GM23338 (cell line): Measurements from ENCODE around the gene FCER1G. TPM values are rescaled to one million over a fixed set of nuclear protein-coding genes. Genes with fewer than 3 reads are reported as not detected.

Experiments
- ATAC-seq: fragments of 200-7000 bp; cut with Tn5 transposase; 3 replicates; pipeline ENCODE4 v1.9.1; 2020
- DNase-seq: peaks from one replicate; pipeline ENCODE4 v3.0.0-alpha.2; 2015; ENCODE audit warnings: low spot score
- H2AFZ ChIP-seq: fragments of 200-600 bp; sonication (generic); 2 replicates; pipeline ENCODE4 v1.8.0; 2016; ENCODE audit warnings: antibody characterized with exemption, mild to moderate bottlenecking, moderate library complexity
- H3F3A ChIP-seq: fragments of 200-600 bp; sonication (generic); replicated peaks from 2 replicates; pipeline ENCODE4 v1.8.0; 2017; ENCODE audit warnings: antibody characterized with exemption, mixed run types, low read depth
- H3K27ac ChIP-seq: fragments of 200-600 bp; sonication (generic); 2 replicates; pipeline ENCODE4 v1.6.1; 2016; ENCODE audit warnings: low read depth
- H3K27me3 ChIP-seq: fragments of 200-600 bp; sonication (generic); 2 replicates; pipeline ENCODE4 v1.8.0; 2016; ENCODE audit warnings: mild to moderate bottlenecking, mixed run types, moderate library complexity; ENCODE audit not compliant: insufficient read depth
- H3K36me3 ChIP-seq: fragments of 200-600 bp; sonication (generic); 2 replicates; pipeline ENCODE4 v1.8.0; 2016; ENCODE audit warnings: mild to moderate bottlenecking; ENCODE audit not compliant: insufficient read depth
- H3K4me1 ChIP-seq: fragments of 200-600 bp; sonication (generic); 2 replicates; pipeline ENCODE4 v1.8.0; 2016; ENCODE audit warnings: mild to moderate bottlenecking, moderate library complexity; ENCODE audit not compliant: insufficient read depth
- H3K4me2 ChIP-seq: fragments of 200-600 bp; sonication (generic); 2 replicates; pipeline ENCODE4 v1.7.1; 2017; ENCODE audit warnings: mixed run types
- H3K4me3 ChIP-seq: fragments of 200-600 bp; sonication (generic); 2 replicates; pipeline ENCODE4 v1.6.1; 2016; ENCODE audit warnings: mixed run types
- H3K79me2 ChIP-seq: fragments of 200-600 bp; sonication (generic); replicated peaks from 2 replicates; pipeline ENCODE4 v1.8.0; 2017; ENCODE audit warnings: mild to moderate bottlenecking; ENCODE audit not compliant: insufficient read depth
- H3K9me2 ChIP-seq: fragments of 200-600 bp; sonication (generic); 2 replicates; pipeline ENCODE4 v1.8.0; 2017; ENCODE audit not compliant: insufficient read depth
- H4K20me1 ChIP-seq: fragments of 200-600 bp; sonication (generic); replicated peaks from 2 replicates; pipeline ENCODE4 v1.8.0; 2017; ENCODE audit warnings: mild to moderate bottlenecking; ENCODE audit not compliant: insufficient read depth
- H3K27ac Mint-ChIP-seq: 2 replicates; pipeline ENCODE4 v1.8.0; 2020; ENCODE audit warnings: inconsistent platforms, mild to moderate bottlenecking, moderate library complexity, mixed read lengths
- H3K27me3 Mint-ChIP-seq: 3 replicates; pipeline ENCODE4 v1.8.0; 2022; ENCODE audit warnings: low read depth, mild to moderate bottlenecking, moderate library complexity, mixed read lengths, inconsistent platforms; ENCODE audit not compliant: insufficient read depth, poor library complexity
- H3K36me3 Mint-ChIP-seq: 3 replicates; pipeline ENCODE4 v1.8.0; 2021; ENCODE audit warnings: low read depth, mild to moderate bottlenecking, inconsistent platforms, moderate library complexity, mixed read lengths
- H3K4me1 Mint-ChIP-seq: 3 replicates; pipeline ENCODE4 v1.8.0; 2020; ENCODE audit warnings: mild to moderate bottlenecking, inconsistent platforms, mixed read lengths
- H3K4me3 Mint-ChIP-seq: 3 replicates; pipeline ENCODE4 v1.8.0; 2021; ENCODE audit warnings: moderate library complexity, mild to moderate bottlenecking, inconsistent platforms, mixed read lengths
- H3K9me3 Mint-ChIP-seq: 3 replicates; pipeline ENCODE4 v1.8.0; 2020; ENCODE audit warnings: moderate library complexity, mild to moderate bottlenecking, inconsistent platforms, mixed read lengths
- CREB1 ChIP-seq: fragments of 250-450 bp; sonication (Bioruptor Pico); IDR thresholded peaks from 2 replicates; pipeline ENCODE4 v1.5.0; 2020; ENCODE audit warnings: low read depth, mild to moderate bottlenecking, moderate library complexity
- EZH2 ChIP-seq: fragments of 200-600 bp; sonication (generic); IDR thresholded peaks from one replicate; pipeline ENCODE4 v1.8.0; 2017; ENCODE audit warnings: antibody characterized with exemption, mild to moderate bottlenecking, low read depth; ENCODE audit not compliant: unreplicated experiment
- EZH2phosphoT487 ChIP-seq: fragments of 200-600 bp; sonication (generic); IDR thresholded peaks from one replicate; pipeline ENCODE4 v1.8.1; 2018; ENCODE audit warnings: antibody characterized with exemption; ENCODE audit not compliant: unreplicated experiment
- JUNB ChIP-seq: IDR thresholded peaks from one replicate; pipeline ENCODE4 v1.6.1; 2016; ENCODE audit warnings: antibody characterized with exemption; ENCODE audit not compliant: unreplicated experiment
- NANOG ChIP-seq: IDR thresholded peaks from 2 replicates; pipeline ENCODE4 v1.6.1; 2016; ENCODE audit warnings: antibody characterized with exemption, borderline replicate concordance
- POLR2AphosphoS5 ChIP-seq: IDR thresholded peaks from 2 replicates; pipeline ENCODE4 v1.6.1; 2016; ENCODE audit warnings: antibody characterized with exemption, low read depth
- STAT1 ChIP-seq: IDR thresholded peaks from one replicate; pipeline ENCODE4 v1.6.1; 2016; ENCODE audit warnings: antibody characterized with exemption; ENCODE audit not compliant: unreplicated experiment
- ZNF114 ChIP-seq: fragments of 250-450 bp; sonication (Bioruptor Pico); IDR thresholded peaks from 2 replicates; pipeline ENCODE4 v1.5.0; 2020; ENCODE audit warnings: mild to moderate bottlenecking, moderate library complexity
- ZNF331 ChIP-seq: fragments of 250-450 bp; sonication (Bioruptor Pico); IDR thresholded peaks from 2 replicates; pipeline ENCODE4 v1.5.0; 2020; ENCODE audit warnings: low read depth, mild to moderate bottlenecking, moderate library complexity
- polyA plus RNA-seq: library from polyadenylated mRNA; unstranded; fragments of >200 nt; fragmentation: Nextera tagmentation; extraction: Ambion mirVana; gene quantifications from 2 replicates; pipeline ENCODE4 v1.2.1, GENCODE V29; 2016
- total RNA-seq: library from RNA; depleted of rRNA; stranded (reverse); fragments of >200 nt; shearing (Covaris generic); gene quantifications from 2 replicates; pipeline ENCODE4 v1.2.3, GENCODE V29; 2014
- TF ChIP-seq, protein P1 (sequence below): IDR thresholded peaks from 2 replicates; pipeline ENCODE4 v1.6.1; 2016; ENCODE audit warnings: antibody characterized with exemption
- TF ChIP-seq, protein P2 (sequence below), 2 experiments: fragments of 200-600 bp in 1 of 2; sonication (generic) in 1 of 2; conservative IDR thresholded peaks; 2 replicates each; pipeline versions ENCODE4 v1.5.1 to v1.6.1; 2016 to 2017; ENCODE audit warnings: antibody characterized with exemption in 2 of 2, low read depth in 2 of 2, mild to moderate bottlenecking in 2 of 2, moderate library complexity in 1 of 2
- TF ChIP-seq, protein P3 (sequence below): IDR thresholded peaks from one replicate; pipeline ENCODE4 v1.6.1; 2018; ENCODE audit warnings: antibody characterized with exemption; ENCODE audit not compliant: unreplicated experiment
- TF ChIP-seq, protein P4 (sequence below): fragments of 250-450 bp; sonication (Bioruptor Pico); IDR thresholded peaks from 2 replicates; pipeline ENCODE4 v1.5.0; 2020; ENCODE audit warnings: mild to moderate bottlenecking, moderate library complexity

Gene FCER1G
- total and polyA plus RNA-seq, 2 experiments from 2014 or later: 1.1 TPM; not detected in 1

- peaks cover 61% of the 10 kb centered on the region for H3K4me1 Mint-ChIP-seq
- H3K9me3 Mint-ChIP-seq: no peaks in the 10 kb centered on the region; the same call in 2 of the 3 replicates
- peaks cover 7% of the 10 kb centered on the region; the same call in 2 of the 3 replicates for H3K36me3 Mint-ChIP-seq
- Histone ChIP-seq H3K4me2 (peak overlapping the region; percentile 75), H3K36me3 (no peaks in the 10 kb centered on the region), H3K4me1 (peaks cover 55% of the 10 kb centered on the region), H3K4me3 (peak overlapping the region; percentile 52; the same call in 1 of the 2 replicates), H3K79me2 (no peaks in the 10 kb centered on the region), H4K20me1 (no peaks in the 10 kb centered on the region), H3K9me2 (no peaks in the 10 kb centered on the region), H3F3A (peaks cover 14% of the 10 kb centered on the region; the same call in 1 of the 2 replicates), H3K27ac (0 out of 2 replicates have a peak overlapping the region, but pooled peaks have one; percentile 26), H3K27me3 (no peaks in the 10 kb centered on the region), H2AFZ (peak overlapping the region; percentile 69)
- TF ChIP-seq, protein P1, sequence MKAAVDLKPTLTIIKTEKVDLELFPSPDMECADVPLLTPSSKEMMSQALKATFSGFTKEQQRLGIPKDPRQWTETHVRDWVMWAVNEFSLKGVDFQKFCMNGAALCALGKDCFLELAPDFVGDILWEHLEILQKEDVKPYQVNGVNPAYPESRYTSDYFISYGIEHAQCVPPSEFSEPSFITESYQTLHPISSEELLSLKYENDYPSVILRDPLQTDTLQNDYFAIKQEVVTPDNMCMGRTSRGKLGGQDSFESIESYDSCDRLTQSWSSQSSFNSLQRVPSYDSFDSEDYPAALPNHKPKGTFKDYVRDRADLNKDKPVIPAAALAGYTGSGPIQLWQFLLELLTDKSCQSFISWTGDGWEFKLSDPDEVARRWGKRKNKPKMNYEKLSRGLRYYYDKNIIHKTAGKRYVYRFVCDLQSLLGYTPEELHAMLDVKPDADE: no peak
- TF ChIP-seq, protein P2, sequence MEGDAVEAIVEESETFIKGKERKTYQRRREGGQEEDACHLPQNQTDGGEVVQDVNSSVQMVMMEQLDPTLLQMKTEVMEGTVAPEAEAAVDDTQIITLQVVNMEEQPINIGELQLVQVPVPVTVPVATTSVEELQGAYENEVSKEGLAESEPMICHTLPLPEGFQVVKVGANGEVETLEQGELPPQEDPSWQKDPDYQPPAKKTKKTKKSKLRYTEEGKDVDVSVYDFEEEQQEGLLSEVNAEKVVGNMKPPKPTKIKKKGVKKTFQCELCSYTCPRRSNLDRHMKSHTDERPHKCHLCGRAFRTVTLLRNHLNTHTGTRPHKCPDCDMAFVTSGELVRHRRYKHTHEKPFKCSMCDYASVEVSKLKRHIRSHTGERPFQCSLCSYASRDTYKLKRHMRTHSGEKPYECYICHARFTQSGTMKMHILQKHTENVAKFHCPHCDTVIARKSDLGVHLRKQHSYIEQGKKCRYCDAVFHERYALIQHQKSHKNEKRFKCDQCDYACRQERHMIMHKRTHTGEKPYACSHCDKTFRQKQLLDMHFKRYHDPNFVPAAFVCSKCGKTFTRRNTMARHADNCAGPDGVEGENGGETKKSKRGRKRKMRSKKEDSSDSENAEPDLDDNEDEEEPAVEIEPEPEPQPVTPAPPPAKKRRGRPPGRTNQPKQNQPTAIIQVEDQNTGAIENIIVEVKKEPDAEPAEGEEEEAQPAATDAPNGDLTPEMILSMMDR (conservative IDR thresholded peaks at IDR 0.05; ENCODE audit: low read depth in 2 of 2): no peak
- TF ChIP-seq EZH2phosphoT487: no peak
- no peak for TF ChIP-seq POLR2AphosphoS5
- no peak for TF ChIP-seq ZNF331
- no peak for TF ChIP-seq EZH2
- TF ChIP-seq ZNF114 (CRISPR knock-in tag): no peak
- TF ChIP-seq NANOG: no peak
- TF ChIP-seq CREB1 (CRISPR knock-in tag): no peak
- TF ChIP-seq, protein P3, sequence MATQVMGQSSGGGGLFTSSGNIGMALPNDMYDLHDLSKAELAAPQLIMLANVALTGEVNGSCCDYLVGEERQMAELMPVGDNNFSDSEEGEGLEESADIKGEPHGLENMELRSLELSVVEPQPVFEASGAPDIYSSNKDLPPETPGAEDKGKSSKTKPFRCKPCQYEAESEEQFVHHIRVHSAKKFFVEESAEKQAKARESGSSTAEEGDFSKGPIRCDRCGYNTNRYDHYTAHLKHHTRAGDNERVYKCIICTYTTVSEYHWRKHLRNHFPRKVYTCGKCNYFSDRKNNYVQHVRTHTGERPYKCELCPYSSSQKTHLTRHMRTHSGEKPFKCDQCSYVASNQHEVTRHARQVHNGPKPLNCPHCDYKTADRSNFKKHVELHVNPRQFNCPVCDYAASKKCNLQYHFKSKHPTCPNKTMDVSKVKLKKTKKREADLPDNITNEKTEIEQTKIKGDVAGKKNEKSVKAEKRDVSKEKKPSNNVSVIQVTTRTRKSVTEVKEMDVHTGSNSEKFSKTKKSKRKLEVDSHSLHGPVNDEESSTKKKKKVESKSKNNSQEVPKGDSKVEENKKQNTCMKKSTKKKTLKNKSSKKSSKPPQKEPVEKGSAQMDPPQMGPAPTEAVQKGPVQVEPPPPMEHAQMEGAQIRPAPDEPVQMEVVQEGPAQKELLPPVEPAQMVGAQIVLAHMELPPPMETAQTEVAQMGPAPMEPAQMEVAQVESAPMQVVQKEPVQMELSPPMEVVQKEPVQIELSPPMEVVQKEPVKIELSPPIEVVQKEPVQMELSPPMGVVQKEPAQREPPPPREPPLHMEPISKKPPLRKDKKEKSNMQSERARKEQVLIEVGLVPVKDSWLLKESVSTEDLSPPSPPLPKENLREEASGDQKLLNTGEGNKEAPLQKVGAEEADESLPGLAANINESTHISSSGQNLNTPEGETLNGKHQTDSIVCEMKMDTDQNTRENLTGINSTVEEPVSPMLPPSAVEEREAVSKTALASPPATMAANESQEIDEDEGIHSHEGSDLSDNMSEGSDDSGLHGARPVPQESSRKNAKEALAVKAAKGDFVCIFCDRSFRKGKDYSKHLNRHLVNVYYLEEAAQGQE: no peak
- TF ChIP-seq STAT1: no peak
- no peak for TF ChIP-seq JUNB
- TF ChIP-seq, protein P4, sequence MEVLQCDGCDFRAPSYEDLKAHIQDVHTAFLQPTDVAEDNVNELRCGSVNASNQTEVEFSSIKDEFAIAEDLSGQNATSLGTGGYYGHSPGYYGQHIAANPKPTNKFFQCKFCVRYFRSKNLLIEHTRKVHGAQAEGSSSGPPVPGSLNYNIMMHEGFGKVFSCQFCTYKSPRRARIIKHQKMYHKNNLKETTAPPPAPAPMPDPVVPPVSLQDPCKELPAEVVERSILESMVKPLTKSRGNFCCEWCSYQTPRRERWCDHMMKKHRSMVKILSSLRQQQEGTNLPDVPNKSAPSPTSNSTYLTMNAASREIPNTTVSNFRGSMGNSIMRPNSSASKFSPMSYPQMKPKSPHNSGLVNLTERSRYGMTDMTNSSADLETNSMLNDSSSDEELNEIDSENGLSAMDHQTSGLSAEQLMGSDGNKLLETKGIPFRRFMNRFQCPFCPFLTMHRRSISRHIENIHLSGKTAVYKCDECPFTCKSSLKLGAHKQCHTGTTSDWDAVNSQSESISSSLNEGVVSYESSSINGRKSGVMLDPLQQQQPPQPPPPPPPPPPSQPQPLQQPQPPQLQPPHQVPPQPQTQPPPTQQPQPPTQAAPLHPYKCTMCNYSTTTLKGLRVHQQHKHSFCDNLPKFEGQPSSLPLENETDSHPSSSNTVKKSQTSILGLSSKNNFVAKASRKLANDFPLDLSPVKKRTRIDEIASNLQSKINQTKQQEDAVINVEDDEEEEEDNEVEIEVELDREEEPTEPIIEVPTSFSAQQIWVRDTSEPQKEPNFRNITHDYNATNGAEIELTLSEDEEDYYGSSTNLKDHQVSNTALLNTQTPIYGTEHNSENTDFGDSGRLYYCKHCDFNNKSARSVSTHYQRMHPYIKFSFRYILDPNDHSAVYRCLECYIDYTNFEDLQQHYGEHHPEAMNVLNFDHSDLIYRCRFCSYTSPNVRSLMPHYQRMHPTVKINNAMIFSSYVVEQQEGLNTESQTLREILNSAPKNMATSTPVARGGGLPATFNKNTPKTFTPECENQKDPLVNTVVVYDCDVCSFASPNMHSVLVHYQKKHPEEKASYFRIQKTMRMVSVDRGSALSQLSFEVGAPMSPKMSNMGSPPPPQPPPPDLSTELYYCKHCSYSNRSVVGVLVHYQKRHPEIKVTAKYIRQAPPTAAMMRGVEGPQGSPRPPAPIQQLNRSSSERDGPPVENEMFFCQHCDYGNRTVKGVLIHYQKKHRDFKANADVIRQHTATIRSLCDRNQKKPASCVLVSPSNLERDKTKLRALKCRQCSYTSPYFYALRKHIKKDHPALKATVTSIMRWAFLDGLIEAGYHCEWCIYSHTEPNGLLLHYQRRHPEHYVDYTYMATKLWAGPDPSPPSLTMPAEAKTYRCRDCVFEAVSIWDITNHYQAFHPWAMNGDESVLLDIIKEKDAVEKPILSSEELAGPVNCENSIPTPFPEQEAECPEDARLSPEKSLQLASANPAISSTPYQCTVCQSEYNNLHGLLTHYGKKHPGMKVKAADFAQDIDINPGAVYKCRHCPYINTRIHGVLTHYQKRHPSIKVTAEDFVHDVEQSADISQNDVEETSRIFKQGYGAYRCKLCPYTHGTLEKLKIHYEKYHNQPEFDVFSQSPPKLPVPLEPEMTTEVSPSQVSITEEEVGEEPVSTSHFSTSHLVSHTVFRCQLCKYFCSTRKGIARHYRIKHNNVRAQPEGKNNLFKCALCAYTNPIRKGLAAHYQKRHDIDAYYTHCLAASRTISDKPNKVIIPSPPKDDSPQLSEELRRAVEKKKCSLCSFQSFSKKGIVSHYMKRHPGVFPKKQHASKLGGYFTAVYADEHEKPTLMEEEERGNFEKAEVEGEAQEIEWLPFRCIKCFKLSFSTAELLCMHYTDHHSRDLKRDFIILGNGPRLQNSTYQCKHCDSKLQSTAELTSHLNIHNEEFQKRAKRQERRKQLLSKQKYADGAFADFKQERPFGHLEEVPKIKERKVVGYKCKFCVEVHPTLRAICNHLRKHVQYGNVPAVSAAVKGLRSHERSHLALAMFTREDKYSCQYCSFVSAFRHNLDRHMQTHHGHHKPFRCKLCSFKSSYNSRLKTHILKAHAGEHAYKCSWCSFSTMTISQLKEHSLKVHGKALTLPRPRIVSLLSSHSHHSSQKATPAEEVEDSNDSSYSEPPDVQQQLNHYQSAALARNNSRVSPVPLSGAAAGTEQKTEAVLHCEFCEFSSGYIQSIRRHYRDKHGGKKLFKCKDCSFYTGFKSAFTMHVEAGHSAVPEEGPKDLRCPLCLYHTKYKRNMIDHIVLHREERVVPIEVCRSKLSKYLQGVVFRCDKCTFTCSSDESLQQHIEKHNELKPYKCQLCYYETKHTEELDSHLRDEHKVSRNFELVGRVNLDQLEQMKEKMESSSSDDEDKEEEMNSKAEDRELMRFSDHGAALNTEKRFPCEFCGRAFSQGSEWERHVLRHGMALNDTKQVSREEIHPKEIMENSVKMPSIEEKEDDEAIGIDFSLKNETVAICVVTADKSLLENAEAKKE (CRISPR knock-in tag): no peak
- H3K27ac Mint-ChIP-seq: peak overlapping the region; percentile 80
- H3K27me3 Mint-ChIP-seq: peaks cover 17% of the 10 kb centered on the region
- ATAC-seq (peak; percentile 0; the same call in 2 of the 3 replicates), DNase-seq (peak; percentile 54)
- peak overlapping the region; percentile 59 for H3K4me3 Mint-ChIP-seq
Observed at GRCh38 chr1:161196521-161197451, 18.3 kb upstream of the FCER1G start.
